Mesendoderm (in vitro differentiated cells): ENCODE data around the gene RFT1.

ENCODE experiments used
- DNase-seq: peaks from one replicate; pipeline ENCODE4 v3.0.0; 2013
- H2AK5ac ChIP-seq: 2 replicates; pipeline ENCODE4 v1.6.1; 2013; ENCODE audit warnings: low read length, inconsistent platforms
- H2BK120ac ChIP-seq: 2 replicates; pipeline ENCODE4 v1.6.1; 2013; ENCODE audit warnings: low read depth, mild to moderate bottlenecking, low read length, moderate library complexity, mixed read lengths
- H2BK15ac ChIP-seq: replicated peaks from 2 replicates; pipeline ENCODE4 v1.6.1; 2013; ENCODE audit warnings: low read depth, mild to moderate bottlenecking, moderate library complexity
- H2BK5ac ChIP-seq: 2 replicates; pipeline ENCODE4 v1.6.1; 2013; ENCODE audit warnings: low read length, inconsistent platforms
- H3K18ac ChIP-seq: 2 replicates; pipeline ENCODE4 v1.6.1; 2013; ENCODE audit warnings: mild to moderate bottlenecking, low read length, mixed read lengths
- H3K23ac ChIP-seq: one replicate; pipeline ENCODE4 v1.6.1; 2013; ENCODE audit warnings: low read length
- H3K27ac ChIP-seq: 2 replicates; pipeline ENCODE4 v1.5.1; 2013; ENCODE audit warnings: low read depth, mild to moderate bottlenecking, inconsistent platforms, low read length, moderate library complexity
- H3K27me3 ChIP-seq: 2 replicates; pipeline ENCODE4 v1.6.1; 2013; ENCODE audit warnings: low read length, control low read depth, mild to moderate bottlenecking, inconsistent platforms; ENCODE audit not compliant: insufficient read depth, poor library complexity
- H3K36me3 ChIP-seq: 2 replicates; pipeline ENCODE4 v1.6.1; 2013; ENCODE audit warnings: low read length, inconsistent platforms; ENCODE audit not compliant: control insufficient read depth, insufficient read depth
- H3K4ac ChIP-seq: one replicate; pipeline ENCODE4 v1.6.1; 2013; ENCODE audit warnings: low read depth, mild to moderate bottlenecking, low read length, moderate library complexity
- H3K4me1 ChIP-seq: 2 replicates; pipeline ENCODE4 v1.6.1; 2013; ENCODE audit warnings: low read depth, low read length, inconsistent platforms; ENCODE audit not compliant: control insufficient read depth
- H3K4me2 ChIP-seq: 2 replicates; pipeline ENCODE4 v1.6.1; 2013; ENCODE audit warnings: low read length
- H3K4me3 ChIP-seq: 2 replicates; pipeline ENCODE4 v1.5.1; 2013; ENCODE audit warnings: mild to moderate bottlenecking, low read length
- H3K56ac ChIP-seq: one replicate; pipeline ENCODE4 v1.6.1; 2013; ENCODE audit warnings: low read length
- H3K79me1 ChIP-seq: 2 replicates; pipeline ENCODE4 v1.6.1; 2013; ENCODE audit warnings: low read length, inconsistent platforms
- H3K79me2 ChIP-seq: 2 replicates; pipeline ENCODE4 v1.6.1; 2013; ENCODE audit warnings: mild to moderate bottlenecking, low read length; ENCODE audit not compliant: control insufficient read depth, insufficient read depth
- H3K9ac ChIP-seq: 2 replicates; pipeline ENCODE4 v1.6.1; 2013; ENCODE audit warnings: low read length, inconsistent platforms
- H4K5ac ChIP-seq: one replicate; pipeline ENCODE4 v1.6.1; 2013; ENCODE audit warnings: low read length
- H4K8ac ChIP-seq: one replicate; pipeline ENCODE4 v1.6.1; 2013; ENCODE audit warnings: low read depth, mild to moderate bottlenecking, control low read depth, low read length, moderate library complexity
- WGBS: extraction: QIAGEN DNeasy Blood & Tissue Kit; methylation state at CpG from one replicate; pipeline ENCODE4 v1.1.7; 2013; ENCODE audit warnings: low lambda C conversion rate, missing lambda C conversion rate; ENCODE audit not compliant: insufficient coverage; ENCODE audit errors: extremely low coverage; 5-methylcytosine and 5-hydroxymethylcytosine counted together

The RFT1 gene

GRCh38 chr3:53161450-53161819 lies 31.2 kb upstream of the RFT1 start:
- no CpG with 5 or more reads among the region's 41 CpGs for WGBS
- H2AK5ac ChIP-seq: no peak overlapping the region
- H3K79me2 ChIP-seq: peaks cover 3% of the 10 kb centered on the region
- no peak overlapping the region for H4K5ac ChIP-seq
- peak overlapping the region; percentile 85 for H3K9ac ChIP-seq
- H3K4me1 ChIP-seq: peaks cover 13% of the 10 kb centered on the region
- no peak overlapping the region for H4K8ac ChIP-seq
- H3K4me2 ChIP-seq: peak overlapping the region; percentile 25
- H2BK5ac ChIP-seq: no peak overlapping the region
- H3K56ac ChIP-seq: peak overlapping the region; percentile 90
- H3K4ac ChIP-seq: peak overlapping the region; percentile 28
- DNase-seq: no peak
- peak overlapping the region; percentile 30 for H3K23ac ChIP-seq
- no peaks in the 10 kb centered on the region for H3K27me3 ChIP-seq
- H3K79me1 ChIP-seq: peaks cover 20% of the 10 kb centered on the region
- no peak overlapping the region for H2BK15ac ChIP-seq
- no peaks in the 10 kb centered on the region for H3K36me3 ChIP-seq
- H3K27ac ChIP-seq: no peak overlapping the region
- H3K4me3 ChIP-seq: peak overlapping the region; percentile 45
- H2BK120ac ChIP-seq: no peak overlapping the region
- H3K18ac ChIP-seq: peak overlapping the region; percentile 39

GRCh38 chr3:53160660-53161449 lies 30.6 kb upstream of the RFT1 start, which contains the start of gene PRKCD:
TSS of gene PRKCD (plus strand) at chr3:53161209. CDS start at chr3:53178423, 17,214 bp downstream.
- H3K27ac ChIP-seq: no peak within 1 kb of the TSS
- no peak within 1 kb of the TSS for H2BK15ac ChIP-seq
- no peaks in the 10 kb centered on the region for H3K27me3 ChIP-seq
- H3K4ac ChIP-seq: peak within 1 kb of the TSS; percentile 28
- H3K4me2 ChIP-seq: peak within 1 kb of the TSS; percentile 76
- no peak within 1 kb of the TSS for H2AK5ac ChIP-seq
- H4K5ac ChIP-seq: no peak within 1 kb of the TSS
- H3K36me3 ChIP-seq: no peaks in the 10 kb centered on the region
- peaks cover 13% of the 10 kb centered on the region for H3K4me1 ChIP-seq
- H3K23ac ChIP-seq: peak within 1 kb of the TSS; percentile 30
- H2BK5ac ChIP-seq: no peak within 1 kb of the TSS
- H3K56ac ChIP-seq: peak within 1 kb of the TSS; percentile 90
- no peak within 1 kb of the TSS for H2BK120ac ChIP-seq
- H3K4me3 ChIP-seq: peak within 1 kb of the TSS; percentile 45
- WGBS: no CpG with 5 or more reads among the region's 88 CpGs
- H4K8ac ChIP-seq: no peak within 1 kb of the TSS
- peak within 1 kb of the TSS; percentile 39 for H3K18ac ChIP-seq
- peak; percentile 86 for DNase-seq
- peaks cover 3% of the 10 kb centered on the region for H3K79me2 ChIP-seq
- peak within 1 kb of the TSS; percentile 85 for H3K9ac ChIP-seq
- peaks cover 17% of the 10 kb centered on the region for H3K79me1 ChIP-seq

GRCh38 chr3:53160061-53160659 lies 29.9 kb upstream of the RFT1 start:
- Histone ChIP-seq H3K4me2 (peak overlapping the region; percentile 76), H4K5ac (no peak overlapping the region), H2BK5ac (no peak overlapping the region), H3K56ac (peak overlapping the region; percentile 89), H4K8ac (no peak overlapping the region), H3K9ac (peak overlapping the region; percentile 68), H3K36me3 (no peaks in the 10 kb centered on the region), H3K4me1 (peaks cover 13% of the 10 kb centered on the region), H2BK120ac (no peak overlapping the region), H3K18ac (no peak overlapping the region), H2AK5ac (no peak overlapping the region), H3K79me2 (peaks cover 3% of the 10 kb centered on the region), H3K27ac (no peak overlapping the region), H3K27me3 (no peaks in the 10 kb centered on the region), H3K4ac (no peak overlapping the region), H3K4me3 (no peak overlapping the region), H3K79me1 (peaks cover 15% of the 10 kb centered on the region), H3K23ac (no peak overlapping the region), H2BK15ac (no peak overlapping the region)
- WGBS: no CpG with 5 or more reads among the region's 4 CpGs
- DNase-seq: no peak

GRCh38 chr3:53159156-53160060 lies 29.2 kb upstream of the RFT1 start:
- H3K18ac ChIP-seq: no peak overlapping the region
- no peak overlapping the region for H3K4me3 ChIP-seq
- peaks cover 3% of the 10 kb centered on the region for H3K79me2 ChIP-seq
- no peaks in the 10 kb centered on the region for H3K36me3 ChIP-seq
- H3K56ac ChIP-seq: no peak overlapping the region
- peaks cover 12% of the 10 kb centered on the region for H3K79me1 ChIP-seq
- H4K5ac ChIP-seq: no peak overlapping the region
- H3K27ac ChIP-seq: no peak overlapping the region
- H3K4me2 ChIP-seq: no peak overlapping the region
- H3K27me3 ChIP-seq: no peaks in the 10 kb centered on the region
- WGBS: no CpG with 5 or more reads among the region's 9 CpGs
- H3K4me1 ChIP-seq: peaks cover 13% of the 10 kb centered on the region
- no peak overlapping the region for H3K23ac ChIP-seq
- H3K9ac ChIP-seq: no peak overlapping the region
- no peak overlapping the region for H2BK120ac ChIP-seq
- peak; percentile 40 for DNase-seq
- H2AK5ac ChIP-seq: no peak overlapping the region
- no peak overlapping the region for H2BK15ac ChIP-seq
- H4K8ac ChIP-seq: no peak overlapping the region
- no peak overlapping the region for H3K4ac ChIP-seq
- no peak overlapping the region for H2BK5ac ChIP-seq

GRCh38 chr3:53158765-53159155 lies 28.5 kb upstream of the RFT1 start:
- H4K5ac ChIP-seq: no peak overlapping the region
- H3K79me1 ChIP-seq: peaks cover 9% of the 10 kb centered on the region
- no peak overlapping the region for H3K18ac ChIP-seq
- no peaks in the 10 kb centered on the region for H3K27me3 ChIP-seq
- H2AK5ac ChIP-seq: peak overlapping the region; percentile 13
- H3K23ac ChIP-seq: no peak overlapping the region
- no CpG with 5 or more reads among the region's 2 CpGs for WGBS
- DNase-seq: no peak
- peaks cover 3% of the 10 kb centered on the region for H3K79me2 ChIP-seq
- H3K4me3 ChIP-seq: no peak overlapping the region
- no peak overlapping the region for H3K9ac ChIP-seq
- no peak overlapping the region for H2BK120ac ChIP-seq
- no peak overlapping the region for H2BK5ac ChIP-seq
- H3K4me2 ChIP-seq: no peak overlapping the region
- no peak overlapping the region for H4K8ac ChIP-seq
- no peak overlapping the region for H3K4ac ChIP-seq
- no peaks in the 10 kb centered on the region for H3K36me3 ChIP-seq
- no peak overlapping the region for H3K27ac ChIP-seq
- H2BK15ac ChIP-seq: no peak overlapping the region
- peaks cover 13% of the 10 kb centered on the region for H3K4me1 ChIP-seq
- no peak overlapping the region for H3K56ac ChIP-seq
